HG03442 (cell line): ENCODE measurements around the gene ROBO1.
"Not testable (repeated sequence)": the region's sequence is repeated elsewhere in the genome, so short reads cannot be mapped to it uniquely, and the experiment has no call there.

Source experiments
- ATAC-seq: cut with Tn5 transposase; IDR thresholded peaks from one replicate; pipeline ENCODE4 v1.9.1; 2021; ENCODE audit warnings: mild to moderate bottlenecking, moderate library complexity; ENCODE audit not compliant: unreplicated experiment

The ROBO1 gene

DNA sequence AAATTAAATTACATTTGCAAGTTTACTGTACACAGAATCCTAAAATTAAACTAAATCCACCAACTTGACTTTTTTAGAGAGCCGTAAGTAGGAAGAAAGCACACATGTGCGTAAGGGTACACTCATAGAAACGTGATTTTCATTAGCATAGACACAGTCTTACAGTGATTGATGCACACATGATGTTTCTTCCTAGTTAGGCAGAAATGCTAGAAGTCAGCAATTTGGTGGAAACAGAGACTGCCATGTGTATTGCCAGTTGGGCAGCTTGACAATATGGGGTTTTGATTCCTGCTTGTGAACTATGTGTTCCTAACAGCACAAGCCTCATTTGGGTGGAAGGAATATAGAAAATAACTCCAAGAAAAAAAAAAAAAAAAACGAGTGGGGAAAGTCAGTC lies 878.5 kb downstream of the ROBO1 start:
- ATAC-seq, result no peak

DNA sequence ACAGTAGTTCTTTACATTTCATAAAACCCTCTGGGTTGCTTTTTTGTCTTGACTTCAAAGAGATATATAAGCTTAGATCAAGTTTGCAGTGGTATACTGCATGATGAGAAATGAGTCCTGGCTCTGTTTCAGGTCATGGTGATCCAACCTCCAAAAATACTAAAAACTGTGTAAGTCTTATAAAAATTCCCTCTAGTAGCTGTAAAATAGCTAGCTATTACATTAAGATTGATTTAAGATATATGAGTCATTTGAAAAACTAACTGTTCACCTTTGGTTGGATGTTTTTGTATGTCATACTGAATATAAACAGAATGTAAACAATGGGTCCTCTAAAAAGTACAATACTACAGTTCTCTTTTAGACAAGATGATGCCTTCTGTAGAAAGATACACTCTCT lies 879.2 kb downstream of the ROBO1 start:
- no peak for ATAC-seq

DNA sequence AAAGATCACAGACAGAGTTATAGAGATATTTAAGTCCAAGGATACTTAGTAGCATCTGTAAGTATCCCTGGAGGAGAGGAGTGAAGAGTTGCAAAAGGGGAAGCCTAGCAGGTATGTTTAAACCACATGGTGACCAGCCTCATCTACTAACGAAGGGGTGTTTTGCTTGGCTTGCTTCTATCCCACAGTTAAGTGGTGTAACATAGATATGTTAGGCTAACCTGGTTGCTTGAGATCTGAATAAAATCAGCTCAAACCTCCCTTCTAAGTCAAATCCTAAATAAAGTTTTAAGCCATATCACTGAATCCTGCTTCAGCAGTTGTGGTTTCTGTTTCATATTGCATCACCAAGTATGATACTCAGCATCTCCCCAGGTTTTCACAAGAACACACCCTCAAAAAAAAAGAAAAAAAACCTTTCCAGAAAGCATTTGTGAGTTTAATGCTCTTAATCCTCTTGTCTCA lies 880.2 kb downstream of the ROBO1 start:
- ATAC-seq, result no peak

DNA sequence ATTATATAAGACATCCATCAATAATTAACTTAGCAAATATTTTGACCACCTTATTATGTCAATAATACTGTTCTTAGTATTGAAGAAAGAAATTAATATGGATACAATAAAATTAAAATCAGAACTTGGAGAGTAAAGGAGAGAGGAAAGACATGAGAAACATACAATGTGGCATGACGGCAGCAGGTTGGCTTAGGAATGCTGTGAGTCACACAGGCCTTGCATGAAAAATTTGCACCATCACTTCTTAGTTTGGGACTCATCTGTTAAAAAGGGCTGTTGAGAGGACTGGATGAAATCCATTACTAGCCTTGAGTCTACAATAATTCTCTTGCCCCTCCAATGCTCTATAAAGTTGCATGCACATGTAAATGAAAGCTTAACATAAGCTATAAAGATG lies 880.8 kb downstream of the ROBO1 start:
- no peak for ATAC-seq

DNA sequence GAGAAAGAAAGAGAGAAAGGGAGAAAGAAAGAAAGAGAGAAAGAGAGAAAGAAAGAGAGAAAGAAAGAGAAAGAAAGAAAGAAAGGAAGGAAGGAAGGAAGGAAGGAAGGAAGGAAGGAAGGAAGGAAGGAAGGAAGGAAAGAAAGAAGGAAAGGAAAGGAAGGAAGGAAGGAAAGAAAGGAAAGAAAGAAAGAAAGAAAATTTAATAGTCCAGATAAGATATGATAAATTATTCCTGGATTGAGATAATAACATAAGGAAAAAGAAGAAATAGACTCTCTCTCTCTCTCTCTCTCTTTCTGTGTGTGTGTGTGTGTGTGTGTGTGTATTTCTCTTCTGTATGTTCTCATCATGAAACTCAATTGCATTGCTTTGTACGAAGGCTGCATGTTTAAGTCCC lies 883.2 kb downstream of the ROBO1 start:
- not testable (repeated sequence) for ATAC-seq

DNA sequence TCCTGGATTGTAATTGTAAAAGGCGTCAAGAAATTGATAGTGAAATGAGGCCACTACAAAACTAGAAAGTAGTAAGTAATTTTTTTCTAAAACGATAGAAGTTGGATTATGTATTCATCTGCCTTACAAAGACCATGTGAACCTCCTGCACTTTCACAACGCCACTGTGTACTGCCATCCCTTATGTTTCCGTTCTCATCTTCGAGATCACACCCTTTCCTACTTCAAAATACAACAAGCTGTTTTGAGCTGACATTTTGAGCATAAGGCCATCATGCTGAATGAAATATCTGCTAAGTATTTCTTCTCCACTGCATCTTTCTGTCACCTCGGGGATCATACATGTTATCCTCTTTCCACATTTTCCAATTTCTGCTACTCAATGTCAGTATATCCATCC lies 885.5 kb downstream of the ROBO1 start:
- ATAC-seq, result no peak

DNA sequence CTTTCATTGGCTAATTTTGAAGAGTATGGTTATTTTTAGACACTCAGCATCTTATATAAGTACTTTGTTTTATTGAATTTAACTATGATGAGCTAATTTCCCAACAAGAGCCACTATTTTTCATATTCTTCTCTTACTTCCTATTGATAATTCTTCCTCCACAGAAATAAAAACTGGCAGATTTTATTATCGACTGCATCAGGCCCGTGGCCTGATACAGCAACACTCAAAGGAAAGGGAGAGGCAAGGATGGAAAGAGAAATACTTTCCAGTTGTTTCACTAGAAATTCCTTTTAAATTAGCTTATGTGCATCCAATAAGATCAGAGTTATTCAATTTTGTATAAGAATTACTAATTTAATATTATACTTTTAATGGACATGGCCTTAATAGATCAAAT lies 886.3 kb downstream of the ROBO1 start:
- ATAC-seq, result no peak

DNA sequence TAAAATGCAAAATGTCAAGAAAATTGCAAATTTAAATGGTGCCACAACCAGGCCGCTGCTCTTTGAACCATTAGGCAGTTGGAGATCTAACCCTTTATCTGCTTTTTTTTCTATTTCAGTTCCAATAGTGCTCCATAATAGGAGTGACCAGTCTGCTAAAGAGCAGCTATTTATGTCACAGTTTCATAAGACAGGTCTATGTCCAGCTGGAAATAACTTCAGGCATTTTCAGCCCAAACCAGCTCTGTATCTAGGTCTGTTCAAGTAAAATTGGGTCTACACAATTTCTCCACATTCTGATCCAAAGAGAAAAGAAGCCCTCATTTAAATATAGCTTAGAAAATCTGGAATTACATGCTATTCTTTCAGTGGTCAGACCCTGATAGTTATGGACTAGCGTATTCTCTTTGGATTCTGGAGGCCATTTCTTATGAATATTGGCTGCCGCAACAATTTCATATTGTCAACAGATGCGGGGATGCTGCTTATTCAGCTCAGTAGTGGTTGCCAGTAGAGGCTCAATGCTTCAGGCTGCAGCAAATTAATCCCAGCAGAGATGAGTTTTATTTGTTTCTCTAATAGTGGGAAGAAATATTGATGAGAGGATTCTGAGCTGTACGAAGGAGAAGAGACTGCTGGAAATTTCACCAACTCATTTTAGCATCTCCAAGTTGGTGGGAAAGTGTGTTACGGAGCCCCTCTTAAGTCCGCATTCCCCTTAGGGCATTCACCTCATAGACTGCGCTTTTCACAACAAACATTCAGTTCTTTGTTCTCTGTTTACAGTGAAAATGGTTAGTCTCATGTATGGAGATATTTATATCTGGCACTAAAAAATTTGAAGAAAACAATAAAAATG lies 887.0 kb downstream of the ROBO1 start:
- ATAC-seq, result no peak

DNA sequence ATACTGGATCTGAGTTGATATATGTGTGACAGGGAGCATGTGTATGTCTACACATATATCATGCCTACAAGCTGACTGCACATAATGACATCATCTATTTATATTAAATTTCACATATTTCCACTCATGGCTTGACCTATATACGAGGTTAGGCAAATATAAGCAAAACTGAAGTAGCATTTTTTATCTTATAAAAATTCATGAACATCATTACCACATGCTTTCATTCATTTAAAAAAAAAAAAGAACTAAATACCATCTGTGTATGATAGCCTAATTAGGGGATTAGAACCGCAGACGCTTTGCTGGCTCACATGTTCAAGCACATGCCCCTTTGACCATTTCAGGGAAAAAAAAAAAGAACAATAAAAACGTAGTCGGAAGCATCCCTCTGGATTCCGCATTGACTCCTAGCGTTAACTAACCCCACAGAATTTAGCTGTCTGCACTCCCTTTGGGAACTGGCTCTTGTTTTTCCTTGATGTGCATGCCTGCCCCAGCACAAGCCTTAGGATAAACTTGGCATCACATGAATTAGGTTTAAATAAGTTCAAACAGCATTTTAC lies 888.4 kb downstream of the ROBO1 start:
- ATAC-seq, result no peak

DNA sequence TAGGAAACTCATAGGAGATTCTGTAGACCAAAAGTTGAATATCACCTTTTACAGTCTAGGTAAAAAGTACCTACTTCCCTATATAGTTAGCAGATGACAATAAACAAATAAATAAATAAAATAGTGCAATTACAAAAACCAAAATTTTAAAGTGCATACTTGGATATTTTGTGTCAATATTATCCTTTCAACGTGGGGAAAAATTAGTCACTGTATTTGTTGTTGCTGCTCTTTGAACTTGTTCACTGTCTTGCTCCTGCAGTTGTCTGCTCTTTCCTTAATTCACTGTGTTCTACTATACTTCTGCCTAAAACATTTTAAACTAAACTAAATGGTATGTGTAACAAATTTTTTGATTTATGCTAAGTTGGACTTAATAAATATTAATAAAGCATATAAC lies 889.0 kb downstream of the ROBO1 start:
- ATAC-seq, result no peak

DNA sequence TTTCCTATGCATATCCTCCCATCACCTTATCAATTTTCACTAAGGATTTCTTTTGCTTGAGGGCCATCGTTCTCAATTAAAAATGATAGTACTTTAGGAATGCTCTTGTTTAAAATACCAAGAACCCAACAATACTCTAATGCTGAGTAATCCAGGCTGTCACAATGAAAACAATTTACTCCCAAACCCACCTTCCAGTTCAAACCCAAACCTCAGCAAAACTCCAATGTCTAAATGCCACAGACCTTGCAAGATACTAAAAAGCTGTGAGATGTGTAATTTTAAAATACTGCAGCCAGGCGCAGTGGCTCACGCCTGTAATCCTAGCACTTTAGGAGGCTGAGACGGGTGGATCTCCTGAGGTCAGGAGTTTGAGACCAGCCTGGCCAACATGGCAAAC lies 889.8 kb downstream of the ROBO1 start:
- ATAC-seq, result no peak

DNA sequence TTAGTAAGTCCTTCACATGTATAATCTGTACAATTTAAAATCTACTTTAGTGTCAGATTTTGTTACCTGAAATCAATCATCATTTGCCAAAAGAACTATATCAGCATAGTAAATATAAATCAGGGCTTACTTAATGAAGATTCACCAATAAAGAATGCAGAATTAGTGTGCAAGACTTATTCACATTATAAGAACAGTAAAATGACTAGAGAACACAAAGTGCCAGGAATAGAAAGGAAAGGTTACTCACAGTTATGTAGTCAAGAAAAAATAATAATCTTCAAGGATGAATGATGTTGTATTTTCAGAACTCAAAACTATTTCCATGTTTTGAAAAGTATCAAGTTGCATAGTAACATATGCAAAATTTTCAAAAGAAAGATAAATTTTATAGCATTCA lies 891.9 kb downstream of the ROBO1 start:
- ATAC-seq, result no peak

DNA sequence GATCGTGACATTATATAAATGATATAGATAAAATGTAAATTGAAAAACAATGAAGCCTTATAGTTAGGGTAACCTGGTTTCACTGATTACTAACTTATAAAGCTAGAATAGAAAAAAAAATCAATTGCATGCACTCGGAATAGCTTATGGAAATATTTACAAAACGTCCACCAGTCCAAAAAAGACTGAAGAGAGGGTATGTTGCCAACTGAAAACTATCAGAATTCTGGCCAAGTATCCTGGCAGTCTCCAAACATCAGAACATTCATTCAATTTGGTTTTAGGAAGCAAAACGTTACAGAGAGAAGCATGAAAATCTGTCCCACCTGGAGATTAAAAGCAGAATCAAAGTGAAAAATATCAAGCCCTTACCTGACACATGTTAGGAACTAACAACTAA lies 892.4 kb downstream of the ROBO1 start:
- no peak for ATAC-seq

DNA sequence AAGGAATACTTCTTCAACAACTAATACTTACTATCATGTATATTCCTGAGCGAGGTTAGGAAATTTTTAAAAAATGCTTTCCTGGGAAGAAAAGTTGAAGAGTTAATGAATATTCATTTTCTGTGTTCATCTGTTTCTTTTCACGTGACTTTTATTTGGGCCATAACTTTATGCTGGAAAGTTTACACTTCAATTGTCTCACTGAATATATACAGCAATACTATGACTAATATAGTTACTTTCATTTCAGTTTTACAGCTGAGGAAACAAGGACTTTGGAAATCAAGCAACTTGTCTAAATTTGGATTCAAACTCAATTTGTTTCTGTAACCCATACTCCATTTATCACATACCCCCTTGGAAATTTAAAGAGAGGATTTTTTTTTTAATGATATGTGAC lies 894.2 kb downstream of the ROBO1 start:
- no peak for ATAC-seq

DNA sequence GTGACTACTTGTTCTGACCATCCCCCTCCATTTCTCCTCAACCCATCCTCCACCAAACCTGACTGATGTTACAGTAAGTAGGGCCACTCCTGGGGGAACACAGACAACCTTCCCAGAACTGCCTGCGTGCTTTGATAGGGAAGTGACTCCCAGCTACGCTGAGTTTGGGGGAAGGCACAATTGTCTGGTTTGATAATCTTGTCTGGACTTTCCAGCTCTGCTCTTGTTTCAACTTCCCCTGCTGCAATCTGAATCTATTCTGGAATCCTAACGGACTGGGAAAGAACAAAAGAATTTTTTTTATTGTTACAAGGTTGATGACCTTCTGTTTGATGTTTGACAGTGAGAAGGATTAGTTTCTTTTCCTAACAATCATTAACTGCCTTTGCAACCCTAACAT lies 895.6 kb downstream of the ROBO1 start:
- ATAC-seq, result no peak

DNA sequence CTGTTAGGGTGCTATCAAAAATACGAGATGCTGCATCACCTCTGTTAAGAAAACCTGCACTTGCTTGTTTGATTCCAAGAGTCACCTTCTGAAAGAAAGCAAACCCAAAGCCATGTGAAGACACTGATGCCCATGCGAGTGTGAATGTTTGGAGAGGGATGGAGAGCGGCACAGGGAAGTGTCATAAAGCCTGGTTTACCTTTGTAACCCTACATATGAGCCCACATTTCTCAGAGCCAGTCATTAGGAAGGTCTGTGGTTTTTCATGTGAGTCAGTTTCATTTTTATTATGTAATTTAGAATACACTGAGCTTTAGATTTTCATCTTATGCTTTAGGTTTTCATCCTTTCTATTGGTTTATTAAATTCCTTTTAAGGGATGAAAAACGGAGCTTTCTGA lies 896.8 kb downstream of the ROBO1 start:
- no peak for ATAC-seq

DNA sequence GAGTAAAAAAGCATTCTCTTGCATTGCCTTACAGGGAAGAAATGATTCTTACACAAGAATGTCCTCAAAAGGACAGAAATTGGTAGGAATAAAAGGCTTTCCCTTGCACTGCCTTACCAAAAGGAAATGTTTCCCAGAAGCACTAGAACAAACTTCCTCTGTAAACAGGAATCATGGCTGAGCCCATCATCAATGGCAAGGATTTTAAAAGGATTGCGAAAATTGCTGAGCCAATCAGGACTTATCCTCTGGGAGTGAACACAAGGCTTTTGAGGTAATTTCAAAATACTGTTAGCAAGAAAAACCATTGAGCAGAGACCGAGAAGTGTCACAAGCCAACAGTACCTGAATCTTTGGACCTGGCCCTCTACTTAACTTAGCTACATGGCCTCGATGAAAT lies 897.3 kb downstream of the ROBO1 start:
- no peak for ATAC-seq

DNA sequence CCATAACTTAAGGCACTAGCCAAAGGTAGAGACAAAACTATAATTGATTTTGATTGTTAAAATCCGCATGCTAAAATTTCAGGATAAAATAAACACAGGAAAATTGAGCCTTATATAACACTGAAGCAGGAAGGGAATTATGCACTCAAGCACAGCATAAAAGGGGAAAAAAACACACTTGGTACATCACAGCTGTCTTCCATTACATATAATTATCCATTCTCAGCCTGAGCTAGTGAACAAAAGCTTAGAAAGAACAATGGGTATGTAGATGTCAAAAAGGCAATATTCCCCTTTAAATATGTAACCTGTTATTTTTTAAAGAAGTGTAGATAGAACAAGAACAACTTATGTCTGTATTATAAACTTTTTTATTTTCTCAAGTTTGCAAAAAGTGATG lies 899.2 kb downstream of the ROBO1 start:
- no peak for ATAC-seq

DNA sequence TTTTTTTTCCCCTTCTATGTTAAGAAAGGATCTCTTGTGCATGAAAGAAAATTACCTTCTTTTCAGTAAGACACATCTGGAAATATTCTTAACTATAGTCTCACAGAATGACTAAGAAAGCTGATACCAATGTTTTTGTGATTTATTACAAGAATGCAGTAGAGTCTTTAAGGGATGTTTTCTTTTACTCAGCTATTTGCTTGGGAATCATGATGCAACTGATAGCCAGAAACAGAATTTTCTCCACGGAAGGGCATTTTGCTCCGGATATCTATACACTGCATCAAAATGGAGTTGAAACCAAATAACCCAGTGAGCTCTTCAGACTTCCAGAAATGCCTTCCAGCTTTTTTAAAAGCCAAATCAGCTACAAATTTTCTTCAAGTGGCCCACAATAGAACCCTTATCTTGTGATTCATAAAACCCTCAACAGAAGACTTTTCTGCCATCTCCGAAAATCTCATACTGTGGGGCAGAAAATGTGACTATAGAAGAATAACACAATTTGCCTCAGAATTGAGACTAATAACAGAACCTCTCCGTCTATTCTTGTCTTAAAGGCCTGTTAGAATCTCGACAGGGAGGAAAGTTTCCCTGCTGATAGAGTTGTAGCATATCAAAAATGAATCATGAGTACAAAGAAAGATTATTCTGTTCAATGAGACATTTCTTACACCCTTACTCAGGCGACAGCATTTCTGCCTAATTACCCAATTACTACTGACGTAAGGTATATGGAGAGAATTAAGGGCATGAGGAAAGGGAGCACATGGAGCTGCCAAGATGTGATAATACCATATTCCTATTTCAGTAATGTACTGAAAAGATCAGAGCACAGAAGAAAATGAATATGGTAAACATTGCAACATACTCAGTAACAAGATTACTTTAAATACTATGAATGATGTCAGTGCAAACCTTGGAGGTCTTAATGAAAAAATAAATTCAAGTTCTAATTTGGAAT lies 900.1 kb downstream of the ROBO1 start:
- ATAC-seq, result no peak

DNA sequence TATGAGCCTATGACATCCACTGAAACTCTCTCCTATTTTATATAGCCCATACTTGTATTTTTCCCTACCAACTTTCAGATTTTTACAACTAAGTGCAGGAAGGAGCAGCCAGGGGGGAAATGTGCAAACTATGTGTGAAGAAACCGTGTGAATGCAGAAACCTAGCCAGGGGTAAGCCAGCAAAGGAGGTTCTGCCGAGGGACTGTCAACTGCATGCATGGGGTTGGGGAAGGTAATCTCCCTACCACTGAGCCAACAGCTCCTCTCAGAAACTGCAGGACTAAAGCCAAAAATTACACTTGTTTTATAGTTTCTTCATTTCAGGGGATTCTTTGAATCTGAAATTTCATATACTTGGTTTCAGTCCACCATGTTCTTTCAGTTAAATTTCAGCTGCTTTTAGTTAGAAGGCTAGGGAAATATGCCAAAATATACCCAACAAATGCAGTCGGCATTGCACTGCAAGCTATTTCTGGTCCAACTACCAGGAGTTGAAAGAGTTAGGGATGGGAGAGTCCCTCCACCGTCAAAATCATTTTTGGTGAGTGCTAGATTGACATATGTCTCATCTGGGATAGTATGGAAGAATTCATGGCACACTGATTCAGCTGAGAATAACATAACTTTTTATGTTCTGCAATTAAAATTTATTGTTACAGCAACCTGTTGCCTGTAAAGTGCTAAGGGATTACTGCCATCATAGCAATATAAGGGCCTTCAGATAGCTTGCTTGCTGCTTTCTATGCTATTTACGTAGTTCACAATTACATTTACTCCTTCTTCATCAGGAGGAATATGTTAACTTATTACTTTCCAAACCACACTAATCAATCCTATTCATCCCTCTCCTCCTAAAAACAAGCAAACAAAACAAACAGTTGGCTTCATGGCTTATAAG lies 904.2 kb downstream of the ROBO1 start:
- no peak for ATAC-seq

DNA sequence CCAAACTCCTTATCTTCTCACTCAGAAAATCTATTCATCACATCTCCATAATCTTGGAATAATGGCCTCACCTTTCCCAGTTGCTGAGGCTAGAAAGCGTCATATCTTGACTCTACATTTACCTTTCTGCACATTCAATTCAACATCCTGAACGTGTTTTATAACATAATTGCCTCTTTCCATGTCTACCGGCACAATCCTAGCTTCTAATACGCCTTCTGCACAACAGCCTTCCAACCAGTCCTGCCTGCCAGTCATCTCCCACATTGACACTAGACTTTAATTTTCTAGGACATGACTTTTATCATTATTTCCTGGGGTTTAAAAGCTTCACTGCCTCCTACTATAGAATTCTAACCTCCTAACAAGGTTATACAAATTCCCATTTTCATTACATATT lies 906.6 kb downstream of the ROBO1 start:
- ATAC-seq, result no peak
